Measurements from ENCODE around the gene TGM4. TPM values are rescaled to one million over a fixed set of nuclear protein-coding genes. Genes with fewer than 3 reads are reported as not detected.

TGM4 gene
- total RNA-seq, 1 donor from 2014 or later: not detected

DNA sequence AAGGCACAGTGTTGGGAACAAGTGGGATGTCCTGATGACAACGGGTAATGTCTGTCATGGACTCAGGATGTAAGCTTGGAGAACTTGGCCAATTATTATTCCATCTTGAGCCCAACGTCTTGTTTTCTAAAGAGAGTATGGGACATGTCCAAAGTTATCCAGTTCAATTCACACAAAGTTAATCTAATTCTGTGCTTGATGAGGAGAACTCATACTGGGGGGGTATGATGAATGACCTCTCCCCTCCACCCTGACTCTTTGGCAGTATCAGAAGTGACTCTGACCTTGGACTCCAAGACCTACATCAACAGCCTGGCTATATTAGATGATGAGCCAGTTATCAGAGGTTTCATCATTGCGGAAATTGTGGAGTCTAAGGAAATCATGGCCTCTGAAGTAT is 36.3 kb downstream of the TGM4 start:
- Histone ChIP-seq H3K36me3 (ENCODE audit: control insufficient read depth, insufficient read depth, low read length) (no peaks in the 10 kb centered on the region), H3K4me3 (ENCODE audit: low read depth, low read length) (no peak overlapping the region), H3K27me3 (ENCODE audit: control insufficient read depth, insufficient read depth, low read length) (no peaks in the 10 kb centered on the region)
- no peak for DNase-seq (ENCODE audit: low read depth)
- TF ChIP-seq, protein P1, sequence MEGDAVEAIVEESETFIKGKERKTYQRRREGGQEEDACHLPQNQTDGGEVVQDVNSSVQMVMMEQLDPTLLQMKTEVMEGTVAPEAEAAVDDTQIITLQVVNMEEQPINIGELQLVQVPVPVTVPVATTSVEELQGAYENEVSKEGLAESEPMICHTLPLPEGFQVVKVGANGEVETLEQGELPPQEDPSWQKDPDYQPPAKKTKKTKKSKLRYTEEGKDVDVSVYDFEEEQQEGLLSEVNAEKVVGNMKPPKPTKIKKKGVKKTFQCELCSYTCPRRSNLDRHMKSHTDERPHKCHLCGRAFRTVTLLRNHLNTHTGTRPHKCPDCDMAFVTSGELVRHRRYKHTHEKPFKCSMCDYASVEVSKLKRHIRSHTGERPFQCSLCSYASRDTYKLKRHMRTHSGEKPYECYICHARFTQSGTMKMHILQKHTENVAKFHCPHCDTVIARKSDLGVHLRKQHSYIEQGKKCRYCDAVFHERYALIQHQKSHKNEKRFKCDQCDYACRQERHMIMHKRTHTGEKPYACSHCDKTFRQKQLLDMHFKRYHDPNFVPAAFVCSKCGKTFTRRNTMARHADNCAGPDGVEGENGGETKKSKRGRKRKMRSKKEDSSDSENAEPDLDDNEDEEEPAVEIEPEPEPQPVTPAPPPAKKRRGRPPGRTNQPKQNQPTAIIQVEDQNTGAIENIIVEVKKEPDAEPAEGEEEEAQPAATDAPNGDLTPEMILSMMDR (IDR thresholded peaks at IDR 0.05; ENCODE audit: insufficient read depth, low read length, poor library complexity, severe bottlenecking): no peak

DNA sequence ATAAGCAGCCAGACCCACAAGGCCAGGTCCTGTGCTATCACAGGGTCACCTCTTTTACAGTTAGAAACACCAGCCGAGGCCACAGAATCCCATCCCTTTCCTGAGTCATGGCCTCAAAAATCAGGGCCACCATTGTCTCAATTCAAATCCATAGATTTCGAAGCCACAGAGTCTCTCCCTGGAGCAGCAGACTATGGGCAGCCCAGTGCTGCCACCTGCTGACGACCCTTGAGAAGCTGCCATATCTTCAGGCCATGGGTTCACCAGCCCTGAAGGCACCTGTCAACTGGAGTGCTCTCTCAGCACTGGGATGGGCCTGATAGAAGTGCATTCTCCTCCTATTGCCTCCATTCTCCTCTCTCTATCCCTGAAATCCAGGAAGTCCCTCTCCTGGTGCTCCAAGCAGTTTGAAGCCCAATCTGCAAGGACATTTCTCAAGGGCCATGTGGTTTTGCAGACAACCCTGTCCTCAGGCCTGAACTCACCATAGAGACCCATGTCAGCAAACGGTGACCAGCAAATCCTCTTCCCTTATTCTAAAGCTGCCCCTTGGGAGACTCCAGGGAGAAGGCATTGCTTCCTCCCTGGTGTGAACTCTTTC is 39.6 kb downstream of the TGM4 start:
- Histone ChIP-seq H3K36me3 (ENCODE audit: control insufficient read depth, insufficient read depth, low read length) (no peaks in the 10 kb centered on the region), H3K27me3 (ENCODE audit: control insufficient read depth, insufficient read depth, low read length) (no peaks in the 10 kb centered on the region), H3K4me3 (ENCODE audit: low read depth, low read length) (no peak overlapping the region)
- TF ChIP-seq, protein P1 (IDR thresholded peaks at IDR 0.05; ENCODE audit: insufficient read depth, low read length, poor library complexity, severe bottlenecking): peak; percentile 72
- no peak for DNase-seq (ENCODE audit: low read depth)

DNA sequence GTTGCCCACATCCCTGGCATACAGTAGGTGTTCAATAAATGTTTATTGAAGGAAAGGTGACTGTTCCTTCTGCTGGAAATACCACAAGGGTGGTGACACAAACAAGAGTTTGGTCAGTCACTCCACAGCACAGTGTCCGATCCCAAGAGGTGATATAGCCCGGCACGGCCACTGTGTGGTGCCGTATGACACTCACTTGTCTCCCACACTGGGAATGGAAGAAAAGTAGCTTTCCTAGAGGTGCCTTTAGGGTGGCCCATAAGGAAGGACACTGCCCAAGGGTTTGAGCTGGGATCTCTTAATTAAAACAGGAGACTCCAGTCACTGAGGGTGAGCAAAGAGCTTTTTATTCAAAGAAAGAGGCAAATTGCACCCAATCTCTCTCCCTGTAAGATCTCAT is 40.5 kb downstream of the TGM4 start:
- no peak overlapping the region for H3K4me3 ChIP-seq (ENCODE audit: low read depth, low read length)
- no peak for DNase-seq (ENCODE audit: low read depth)
- TF ChIP-seq, protein P1 (IDR thresholded peaks at IDR 0.05; ENCODE audit: insufficient read depth, low read length, poor library complexity, severe bottlenecking): peak; percentile 32
- no peaks in the 10 kb centered on the region for H3K27me3 ChIP-seq (ENCODE audit: control insufficient read depth, insufficient read depth, low read length)
- no peaks in the 10 kb centered on the region for H3K36me3 ChIP-seq (ENCODE audit: control insufficient read depth, insufficient read depth, low read length)

GRCh38 chr3:44915702-44916438 is 41.5 kb downstream of the TGM4 start:
- DNase-seq (ENCODE audit: low read depth): no peak
- TF ChIP-seq, protein P1 (IDR thresholded peaks at IDR 0.05; ENCODE audit: insufficient read depth, low read length, poor library complexity, severe bottlenecking): no peak
- Histone ChIP-seq H3K4me3 (ENCODE audit: low read depth, low read length) (no peak overlapping the region), H3K36me3 (ENCODE audit: control insufficient read depth, insufficient read depth, low read length) (no peaks in the 10 kb centered on the region), H3K27me3 (ENCODE audit: control insufficient read depth, insufficient read depth, low read length) (no peaks in the 10 kb centered on the region)

DNA sequence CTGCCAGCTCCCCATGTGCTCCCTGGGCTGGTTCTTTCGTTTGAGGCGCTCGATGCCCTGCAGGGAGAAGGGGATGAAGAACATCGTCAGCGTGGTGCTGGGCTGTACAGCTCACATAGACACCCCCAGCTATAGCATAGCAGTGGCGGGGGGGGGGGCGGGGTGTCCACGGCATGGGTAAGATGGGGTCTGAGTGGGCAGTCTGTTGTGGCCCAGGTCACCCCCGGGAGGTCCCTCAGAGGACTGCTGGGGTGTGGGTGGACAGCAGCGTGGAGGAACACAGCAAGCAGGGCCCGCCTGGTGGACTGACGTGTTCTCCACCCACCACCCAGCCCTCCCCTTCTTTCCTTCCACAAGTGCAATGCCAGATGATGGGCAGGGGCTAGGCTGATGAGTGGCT is 43.7 kb downstream of the TGM4 start:
- TF ChIP-seq, protein P1 (IDR thresholded peaks at IDR 0.05; ENCODE audit: insufficient read depth, low read length, poor library complexity, severe bottlenecking): no peak
- Histone ChIP-seq H3K27me3 (ENCODE audit: control insufficient read depth, insufficient read depth, low read length) (no peaks in the 10 kb centered on the region), H3K4me3 (ENCODE audit: low read depth, low read length) (no peak overlapping the region), H3K36me3 (ENCODE audit: control insufficient read depth, insufficient read depth, low read length) (no peaks in the 10 kb centered on the region)
- no peak for DNase-seq (ENCODE audit: low read depth)

Measured in kidney epithelial cell (primary cell).